HEK293T (cell line): ENCODE data around the gene HOXD3.

ENCODE experiments used
- ARNT ChIP-seq: fragments of 450-650 bp; IDR thresholded peaks from 2 replicates; pipeline ENCODE4 v1.6.1; 2017; ENCODE audit warnings: mild to moderate bottlenecking
- BHLHE40 ChIP-seq: fragments of 450-650 bp; IDR thresholded peaks from 2 replicates; pipeline ENCODE4 v1.6.1; 2016; ENCODE audit warnings: mild to moderate bottlenecking, moderate library complexity, borderline replicate concordance
- ELF4 ChIP-seq: fragments of 450-650 bp; IDR thresholded peaks from 2 replicates; pipeline ENCODE4 v1.6.1; 2017; ENCODE audit warnings: antibody characterized with exemption
- FOXA1 ChIP-seq: fragments of 450-650 bp; IDR thresholded peaks from 2 replicates; pipeline ENCODE4 v1.6.1; 2016; ENCODE audit warnings: mild to moderate bottlenecking
- FOXK2 ChIP-seq: fragments of 450-650 bp; IDR thresholded peaks from 2 replicates; pipeline ENCODE4 v1.6.1; 2016; ENCODE audit warnings: mild to moderate bottlenecking
- FOXM1 ChIP-seq: fragments of 450-650 bp; IDR thresholded peaks from 2 replicates; pipeline ENCODE4 v1.6.1; 2017; ENCODE audit warnings: mild to moderate bottlenecking, borderline replicate concordance
- HDGF ChIP-seq: fragments of 450-650 bp; IDR thresholded peaks from 2 replicates; pipeline ENCODE4 v1.6.1; 2017; ENCODE audit warnings: antibody characterized with exemption, borderline replicate concordance
- L3MBTL2 ChIP-seq: fragments of 450-650 bp; conservative IDR thresholded peaks from 2 replicates; pipeline ENCODE4 v1.6.1; 2016; ENCODE audit warnings: mild to moderate bottlenecking
- NFRKB ChIP-seq: fragments of 450-650 bp; IDR thresholded peaks from 2 replicates; pipeline ENCODE4 v1.6.1; 2016; ENCODE audit warnings: mild to moderate bottlenecking, moderate library complexity
- PKNOX1 ChIP-seq: fragments of 450-650 bp; IDR thresholded peaks from 2 replicates; pipeline ENCODE4 v1.6.1; 2016
- SP1 ChIP-seq: fragments of 450-650 bp; IDR thresholded peaks from 2 replicates; pipeline ENCODE4 v1.6.1; 2017
- SUZ12 ChIP-seq: fragments of 450-650 bp; IDR thresholded peaks from 2 replicates; pipeline ENCODE4 v1.6.1; 2016; ENCODE audit warnings: mild to moderate bottlenecking
- ZNF384 ChIP-seq: fragments of 450-650 bp; IDR thresholded peaks from 2 replicates; pipeline ENCODE4 v1.6.1; 2016

- no peak for TF ChIP-seq L3MBTL2
- no peak for TF ChIP-seq HDGF
- TF ChIP-seq SUZ12: no peak
- no peak for TF ChIP-seq ELF4
- TF ChIP-seq PKNOX1: no peak
- no peak for TF ChIP-seq BHLHE40
- no peak for TF ChIP-seq ZNF384
- no peak for TF ChIP-seq ARNT
- TF ChIP-seq FOXA1: no peak
- TF ChIP-seq FOXM1: no peak
- no peak for TF ChIP-seq FOXK2
- no peak for TF ChIP-seq NFRKB
- no peak for TF ChIP-seq SP1
Observed at GRCh38 chr2:176127774-176128072, 29.4 kb upstream of the HOXD3 start.
